Activated CD4-positive, CD25-positive, alpha-beta regulatory T cell treated with anti-CD3 and anti-CD28 coated beads, Interleukin-2, amount 50 U/mL, for 16 hours (primary cell): ENCODE measurements around the gene DCBLD2.
"Not testable (repeated sequence)": the region's sequence is repeated elsewhere in the genome, so short reads cannot be mapped to it uniquely, and the experiment has no call there.

Source experiments
- DNase-seq: peaks from one replicate; pipeline ENCODE4 v3.0.0-alpha.2; 2020; ENCODE audit warnings: low read depth, low spot score

The DCBLD2 gene

GRCh38 chr3:98890965-98891910 lies 10.3 kb downstream of the DCBLD2 start:
- DNase-seq: no peak

- no peak for DNase-seq
Measured at GRCh38 chr3:98890181-98890835, 11.2 kb downstream of the DCBLD2 start.

- DNase-seq: no peak
Measured at GRCh38 chr3:98887684-98888083, 13.8 kb downstream of the DCBLD2 start.

- no peak for DNase-seq
Measured at GRCh38 chr3:98886525-98886924, 15.0 kb downstream of the DCBLD2 start.

GRCh38 chr3:98885851-98886250 lies 15.6 kb downstream of the DCBLD2 start:
- DNase-seq: no peak

- no peak for DNase-seq
Measured at GRCh38 chr3:98884675-98885371, 16.7 kb downstream of the DCBLD2 start.

- DNase-seq: not testable (repeated sequence)
Measured at GRCh38 chr3:98882614-98883333, 18.7 kb downstream of the DCBLD2 start.

GRCh38 chr3:98877132-98877531 lies 24.4 kb downstream of the DCBLD2 start:
- DNase-seq: no peak

GRCh38 chr3:98875535-98875934 lies 26.0 kb downstream of the DCBLD2 start:
- DNase-seq: no peak

GRCh38 chr3:98874602-98875249 lies 26.8 kb downstream of the DCBLD2 start:
- no peak for DNase-seq

- no peak for DNase-seq
Measured at GRCh38 chr3:98869391-98869790, 32.1 kb downstream of the DCBLD2 start.

GRCh38 chr3:98857971-98858370 lies 43.5 kb downstream of the DCBLD2 start:
- not testable (repeated sequence) for DNase-seq

GRCh38 chr3:98857258-98857657 lies 44.2 kb downstream of the DCBLD2 start:
- DNase-seq: not testable (repeated sequence)

GRCh38 chr3:98856724-98857123 lies 44.8 kb downstream of the DCBLD2 start:
- DNase-seq: no peak

GRCh38 chr3:98855806-98856400 lies 45.6 kb downstream of the DCBLD2 start:
- no peak for DNase-seq

- DNase-seq: no peak
Measured at GRCh38 chr3:98848108-98848507, 53.4 kb downstream of the DCBLD2 start.

- no peak for DNase-seq
Measured at GRCh38 chr3:98846101-98846500, 55.4 kb downstream of the DCBLD2 start.

- DNase-seq: no peak
Measured at GRCh38 chr3:98843266-98843959, 58.1 kb downstream of the DCBLD2 start.

GRCh38 chr3:98839846-98840245 lies 61.6 kb downstream of the DCBLD2 start:
- no peak for DNase-seq

- not testable (repeated sequence) for DNase-seq
Measured at GRCh38 chr3:98831060-98831459, 70.4 kb downstream of the DCBLD2 start.
